NCI-H1417 treated with DMSO at 0.1 percent for 48 hours (cell line): ENCODE results near the gene SYNPO2.
"Not testable (repeated sequence)": the region's sequence is repeated elsewhere in the genome, so short reads cannot be mapped to it uniquely, and the experiment has no call there.

Experiments
- DNase-seq: peaks from one replicate; lab custom pipeline; 2025; lab: John Stamatoyannopoulos, UW

SYNPO2 gene

GRCh38 chr4:119067670-119068360 lies 179.2 kb downstream of the SYNPO2 start:
- not testable (repeated sequence) for DNase-seq

GRCh38 chr4:119068529-119068962 lies 179.9 kb downstream of the SYNPO2 start:
- DNase-seq, result no peak

GRCh38 chr4:119070301-119070700 lies 181.6 kb downstream of the SYNPO2 start:
- no peak for DNase-seq

GRCh38 chr4:119080721-119081541 lies 192.3 kb downstream of the SYNPO2 start:
- no peak for DNase-seq

- DNase-seq, result no peak
Measured at GRCh38 chr4:119081542-119081859, 192.8 kb downstream of the SYNPO2 start.

- DNase-seq, result no peak
Measured at GRCh38 chr4:119081943-119082342, 193.3 kb downstream of the SYNPO2 start.

GRCh38 chr4:119082661-119083060 lies 194.0 kb downstream of the SYNPO2 start:
- no peak for DNase-seq

- DNase-seq, result no peak
Measured at GRCh38 chr4:119084513-119084912, 195.9 kb downstream of the SYNPO2 start.

GRCh38 chr4:119087121-119087520 lies 198.5 kb downstream of the SYNPO2 start:
- DNase-seq, result no peak

- no peak for DNase-seq
Measured at GRCh38 chr4:119087656-119088055, 199.0 kb downstream of the SYNPO2 start.

GRCh38 chr4:119093042-119093827 lies 204.6 kb downstream of the SYNPO2 start:
- no peak for DNase-seq

- no peak for DNase-seq
Measured at GRCh38 chr4:119097282-119097900, 208.7 kb downstream of the SYNPO2 start.

- DNase-seq, result no peak
Measured at GRCh38 chr4:119098306-119098705, 209.7 kb downstream of the SYNPO2 start.

GRCh38 chr4:119099227-119099810 lies 210.7 kb downstream of the SYNPO2 start:
- no peak for DNase-seq

- DNase-seq, result no peak
Measured at GRCh38 chr4:119100655-119101054, 212.0 kb downstream of the SYNPO2 start.

GRCh38 chr4:119103263-119103662 lies 214.6 kb downstream of the SYNPO2 start:
- DNase-seq, result no peak

- DNase-seq, result no peak
Measured at GRCh38 chr4:119104644-119105273, 216.1 kb downstream of the SYNPO2 start.

- no peak for DNase-seq
Measured at GRCh38 chr4:119105605-119106004, 217.0 kb downstream of the SYNPO2 start.

GRCh38 chr4:119106036-119107000 lies 217.7 kb downstream of the SYNPO2 start:
- no peak for DNase-seq

GRCh38 chr4:119110121-119110520 lies 221.5 kb downstream of the SYNPO2 start:
- DNase-seq, result no peak
